RWPE2 (cell line): ENCODE data around the gene FAM8A1.
"Not testable (repeated sequence)": the region's sequence is repeated elsewhere in the genome, so short reads cannot be mapped to it uniquely, and the experiment has no call there.

ENCODE experiments used
- ATAC-seq: fragments of 200-7000 bp; cut with Tn5 transposase; 3 replicates; pipeline ENCODE4 v1.9.1; 2021; ENCODE audit warnings: low read depth
- DNase-seq: peaks from one replicate; pipeline ENCODE4 v3.0.0-alpha.2; 2020; ENCODE audit warnings: low spot score
- H3K27ac ChIP-seq: fragments of 450-650 bp; 2 replicates; pipeline ENCODE4 v1.5.1; 2017; ENCODE audit warnings: mild to moderate bottlenecking; ENCODE audit not compliant: poor library complexity, severe bottlenecking
- H3K27me3 ChIP-seq: fragments of 250-450 bp; sonication (Bioruptor Pico); 2 replicates; pipeline ENCODE4 v1.5.1; 2021; ENCODE audit warnings: mild to moderate bottlenecking, moderate library complexity; ENCODE audit not compliant: insufficient read depth, poor library complexity, severe bottlenecking
- H3K36me3 ChIP-seq: fragments of 250-450 bp; sonication (Bioruptor Pico); 2 replicates; pipeline ENCODE4 v1.5.1; 2020; ENCODE audit warnings: low read depth, mild to moderate bottlenecking, moderate library complexity
- H3K4me1 ChIP-seq: fragments of 250-450 bp; sonication (Bioruptor Pico); 2 replicates; pipeline ENCODE4 v1.5.1; 2021; ENCODE audit warnings: mild to moderate bottlenecking, moderate library complexity; ENCODE audit not compliant: insufficient read depth, poor library complexity, severe bottlenecking
- H3K4me3 ChIP-seq: fragments of 250-450 bp; sonication (Bioruptor Pico); 2 replicates; pipeline ENCODE4 v1.5.1; 2021; ENCODE audit warnings: mild to moderate bottlenecking, moderate library complexity; ENCODE audit not compliant: severe bottlenecking
- H3K9me3 ChIP-seq: fragments of 250-450 bp; sonication (Bioruptor Pico); 2 replicates; pipeline ENCODE4 v1.5.1; 2021; ENCODE audit warnings: mild to moderate bottlenecking, moderate library complexity; ENCODE audit not compliant: severe bottlenecking
- CTCF ChIP-seq: fragments of 450-650 bp; IDR thresholded peaks from one replicate; pipeline ENCODE4 v1.5.1; 2017; ENCODE audit warnings: mild to moderate bottlenecking, moderate library complexity; ENCODE audit not compliant: poor library complexity, severe bottlenecking

Gene FAM8A1

GRCh38 chr6:17583811-17584210 is 16.3 kb upstream of the FAM8A1 start:
- H3K27me3 ChIP-seq: no peaks in the 10 kb centered on the region
- H3K4me3 ChIP-seq: no peak overlapping the region
- no peak overlapping the region for H3K27ac ChIP-seq
- H3K36me3 ChIP-seq: no peaks in the 10 kb centered on the region
- no peak for ATAC-seq
- no peak for TF ChIP-seq CTCF
- H3K9me3 ChIP-seq: no peaks in the 10 kb centered on the region
- H3K4me1 ChIP-seq: peaks cover 2% of the 10 kb centered on the region
- no peak for DNase-seq

GRCh38 chr6:17584241-17584803 is 15.8 kb upstream of the FAM8A1 start:
- no peaks in the 10 kb centered on the region for H3K27me3 ChIP-seq
- H3K9me3 ChIP-seq: no peaks in the 10 kb centered on the region
- DNase-seq (no peak), ATAC-seq (peak; percentile 54)
- H3K27ac ChIP-seq: no peak overlapping the region
- TF ChIP-seq CTCF: peak; percentile 97
- no peaks in the 10 kb centered on the region for H3K36me3 ChIP-seq
- peaks cover 2% of the 10 kb centered on the region for H3K4me1 ChIP-seq
- no peak overlapping the region for H3K4me3 ChIP-seq

GRCh38 chr6:17585766-17586490 is 14.2 kb upstream of the FAM8A1 start:
- no peaks in the 10 kb centered on the region for H3K9me3 ChIP-seq
- peak; percentile 40; the same call in 2 of the 3 replicates for ATAC-seq
- no peak for DNase-seq

GRCh38 chr6:17586623-17587022 is 13.5 kb upstream of the FAM8A1 start:
- not testable (repeated sequence) for H3K36me3 ChIP-seq, ATAC-seq, H3K27ac ChIP-seq, DNase-seq, H3K4me1 ChIP-seq, H3K27me3 ChIP-seq, H3K9me3 ChIP-seq, H3K4me3 ChIP-seq

More at GRCh38 chr6:17585766-17586490, 14.2 kb upstream of the FAM8A1 start:
- H3K36me3 ChIP-seq: no peaks in the 10 kb centered on the region
- H3K27ac ChIP-seq: no peak overlapping the region
- peaks cover 4% of the 10 kb centered on the region for H3K4me1 ChIP-seq
- peak; percentile 33 for TF ChIP-seq CTCF
- H3K27me3 ChIP-seq: no peaks in the 10 kb centered on the region
- H3K4me3 ChIP-seq: no peak overlapping the region

GRCh38 chr6:17588011-17588410 is 12.1 kb upstream of the FAM8A1 start:
- no peaks in the 10 kb centered on the region for H3K9me3 ChIP-seq
- TF ChIP-seq CTCF: no peak
- ATAC-seq (no peak), DNase-seq (no peak)
- no peak overlapping the region for H3K27ac ChIP-seq
- no peaks in the 10 kb centered on the region for H3K27me3 ChIP-seq
- H3K36me3 ChIP-seq: no peaks in the 10 kb centered on the region
- H3K4me3 ChIP-seq: no peak overlapping the region
- H3K4me1 ChIP-seq: peaks cover 4% of the 10 kb centered on the region
